Kidney epithelial cell (primary cell): ENCODE measurements around the gene COA6. TPM values are rescaled to one million over a fixed set of nuclear protein-coding genes. Genes with fewer than 3 reads are reported as not detected.
A peak's percentile ranks its signal among the peaks of the same experiment; 100 is the strongest.
"Not testable (repeated sequence)": the region's sequence is repeated elsewhere in the genome, so short reads cannot be mapped to it uniquely, and the experiment has no call there.

Experiments
- DNase-seq: peaks from one replicate; pipeline ENCODE4 v3.0.0-alpha.2; 2010; ENCODE audit warnings: low read depth
- H3K27me3 ChIP-seq: 2 replicates; pipeline ENCODE4 v1.6.0; 2011; ENCODE audit warnings: low read length; ENCODE audit not compliant: control insufficient read depth, insufficient read depth
- H3K36me3 ChIP-seq: 2 replicates; pipeline ENCODE4 v1.5.1; 2011; ENCODE audit warnings: low read length; ENCODE audit not compliant: control insufficient read depth, insufficient read depth
- H3K4me3 ChIP-seq: 2 replicates; pipeline ENCODE4 v1.5.1; 2011; ENCODE audit warnings: low read depth, mild to moderate bottlenecking, control low read depth, low read length
- CTCF ChIP-seq: IDR thresholded peaks from 2 replicates; pipeline ENCODE4 v1.5.1; 2011; ENCODE audit warnings: mild to moderate bottlenecking, moderate library complexity, low read length, control low read depth, inconsistent platforms; ENCODE audit not compliant: insufficient read depth, poor library complexity, severe bottlenecking
- total RNA-seq: library from RNA; depleted of rRNA; stranded (reverse); fragments of >200 nt; gene quantifications from 2 replicates; pipeline ENCODE4 v1.2.3, GENCODE V29; 2015

COA6 gene
- total RNA-seq, 1 donor from 2014 or later, result 46.2 TPM

- Histone ChIP-seq H3K4me3 (no peak overlapping the region), H3K36me3 (no peaks in the 10 kb centered on the region), H3K27me3 (no peaks in the 10 kb centered on the region)
- no peak for TF ChIP-seq CTCF
- DNase-seq, result no peak
These were observed 28.0 kb upstream of the COA6 start for GRCh38 chr1:234345237-234345636.

GRCh38 chr1:234348964-234349363 lies 24.3 kb upstream of the COA6 start:
- H3K4me3 ChIP-seq, result no peak overlapping the region
- no peak for TF ChIP-seq CTCF
- DNase-seq, result no peak
- H3K27me3 ChIP-seq, result no peaks in the 10 kb centered on the region
- no peaks in the 10 kb centered on the region for H3K36me3 ChIP-seq

GRCh38 chr1:234355782-234356510 lies 17.3 kb upstream of the COA6 start:
- no peak overlapping the region for H3K4me3 ChIP-seq
- DNase-seq, result no peak
- TF ChIP-seq CTCF, result no peak
- no peaks in the 10 kb centered on the region for H3K36me3 ChIP-seq
- H3K27me3 ChIP-seq, result no peaks in the 10 kb centered on the region

- H3K4me3 ChIP-seq, result peak overlapping the region; percentile 51
- not testable (repeated sequence) for H3K27me3 ChIP-seq, DNase-seq, H3K36me3 ChIP-seq
These were observed 16.5 kb upstream of the COA6 start for GRCh38 chr1:234356615-234357269.

GRCh38 chr1:234357831-234358230 lies 15.4 kb upstream of the COA6 start:
- no peaks in the 10 kb centered on the region for H3K36me3 ChIP-seq
- H3K27me3 ChIP-seq, result no peaks in the 10 kb centered on the region
- TF ChIP-seq CTCF, result no peak
- H3K4me3 ChIP-seq, result no peak overlapping the region
- no peak for DNase-seq

- TF ChIP-seq CTCF, result no peak
- DNase-seq, result no peak
- no peak overlapping the region for H3K4me3 ChIP-seq
- no peaks in the 10 kb centered on the region for H3K36me3 ChIP-seq
- H3K27me3 ChIP-seq, result no peaks in the 10 kb centered on the region
These were observed 12.1 kb upstream of the COA6 start for GRCh38 chr1:234361102-234361603.
